ENCODE measurements around the gene PCK2. TPM values are rescaled to one million over a fixed set of nuclear protein-coding genes. Genes with fewer than 3 reads are reported as not detected.

PCK2 gene
- total and polyA plus RNA-seq, 2 of the 13 experiments (the other 11 are each of a cell fraction or from before 2014, with no cell fraction given), result 129 to 272 TPM

DNA sequence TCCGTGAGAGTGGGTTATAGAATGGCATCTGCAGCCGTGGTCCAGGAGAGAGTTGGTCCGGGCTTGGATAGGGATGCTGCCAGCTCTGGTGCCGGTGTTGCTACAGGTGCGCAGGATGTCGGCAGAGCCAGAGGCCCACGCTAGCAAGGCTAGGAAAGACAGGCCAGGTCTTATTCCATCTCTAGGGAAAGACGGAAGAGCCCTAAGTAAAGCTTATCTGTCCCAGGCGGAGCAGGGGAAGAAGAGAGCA lies 41.4 kb downstream of the PCK2 start (continued):
- peak; percentile 98; the same call in 1 of the 2 replicates for TF ChIP-seq ZNF550 (CRISPR knock-in tag; IDR thresholded peaks at IDR 0.05; ENCODE audit: borderline replicate concordance)
- TF ChIP-seq FIP1L1 (IDR thresholded peaks at IDR 0.05; ENCODE audit: borderline replicate concordance, insufficient read depth, low read depth, low read length), result 0 out of 2 replicates have a peak, but pooled peaks have one; percentile 75
- TF ChIP-seq KAT2B (IDR thresholded peaks at IDR 0.05; ENCODE audit: borderline replicate concordance, low read depth, low read length), result no peak
- no peak; the same call in 1 of the 2 replicates for TF ChIP-seq TGIF2 (CRISPR knock-in tag; IDR thresholded peaks at IDR 0.05)
- no peak for TF ChIP-seq ETV5 (CRISPR knock-in tag; IDR thresholded peaks at IDR 0.05; ENCODE audit: borderline replicate concordance)
- TF ChIP-seq, protein P1, sequence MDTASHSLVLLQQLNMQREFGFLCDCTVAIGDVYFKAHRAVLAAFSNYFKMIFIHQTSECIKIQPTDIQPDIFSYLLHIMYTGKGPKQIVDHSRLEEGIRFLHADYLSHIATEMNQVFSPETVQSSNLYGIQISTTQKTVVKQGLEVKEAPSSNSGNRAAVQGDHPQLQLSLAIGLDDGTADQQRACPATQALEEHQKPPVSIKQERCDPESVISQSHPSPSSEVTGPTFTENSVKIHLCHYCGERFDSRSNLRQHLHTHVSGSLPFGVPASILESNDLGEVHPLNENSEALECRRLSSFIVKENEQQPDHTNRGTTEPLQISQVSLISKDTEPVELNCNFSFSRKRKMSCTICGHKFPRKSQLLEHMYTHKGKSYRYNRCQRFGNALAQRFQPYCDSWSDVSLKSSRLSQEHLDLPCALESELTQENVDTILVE (CRISPR knock-in tag; IDR thresholded peaks at IDR 0.05), result no peak
- TF ChIP-seq, protein P2, sequence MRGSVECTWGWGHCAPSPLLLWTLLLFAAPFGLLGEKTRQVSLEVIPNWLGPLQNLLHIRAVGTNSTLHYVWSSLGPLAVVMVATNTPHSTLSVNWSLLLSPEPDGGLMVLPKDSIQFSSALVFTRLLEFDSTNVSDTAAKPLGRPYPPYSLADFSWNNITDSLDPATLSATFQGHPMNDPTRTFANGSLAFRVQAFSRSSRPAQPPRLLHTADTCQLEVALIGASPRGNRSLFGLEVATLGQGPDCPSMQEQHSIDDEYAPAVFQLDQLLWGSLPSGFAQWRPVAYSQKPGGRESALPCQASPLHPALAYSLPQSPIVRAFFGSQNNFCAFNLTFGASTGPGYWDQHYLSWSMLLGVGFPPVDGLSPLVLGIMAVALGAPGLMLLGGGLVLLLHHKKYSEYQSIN (CRISPR knock-in tag; IDR thresholded peaks at IDR 0.05; ENCODE audit: borderline replicate concordance), result no peak
- TF ChIP-seq, protein P3, sequence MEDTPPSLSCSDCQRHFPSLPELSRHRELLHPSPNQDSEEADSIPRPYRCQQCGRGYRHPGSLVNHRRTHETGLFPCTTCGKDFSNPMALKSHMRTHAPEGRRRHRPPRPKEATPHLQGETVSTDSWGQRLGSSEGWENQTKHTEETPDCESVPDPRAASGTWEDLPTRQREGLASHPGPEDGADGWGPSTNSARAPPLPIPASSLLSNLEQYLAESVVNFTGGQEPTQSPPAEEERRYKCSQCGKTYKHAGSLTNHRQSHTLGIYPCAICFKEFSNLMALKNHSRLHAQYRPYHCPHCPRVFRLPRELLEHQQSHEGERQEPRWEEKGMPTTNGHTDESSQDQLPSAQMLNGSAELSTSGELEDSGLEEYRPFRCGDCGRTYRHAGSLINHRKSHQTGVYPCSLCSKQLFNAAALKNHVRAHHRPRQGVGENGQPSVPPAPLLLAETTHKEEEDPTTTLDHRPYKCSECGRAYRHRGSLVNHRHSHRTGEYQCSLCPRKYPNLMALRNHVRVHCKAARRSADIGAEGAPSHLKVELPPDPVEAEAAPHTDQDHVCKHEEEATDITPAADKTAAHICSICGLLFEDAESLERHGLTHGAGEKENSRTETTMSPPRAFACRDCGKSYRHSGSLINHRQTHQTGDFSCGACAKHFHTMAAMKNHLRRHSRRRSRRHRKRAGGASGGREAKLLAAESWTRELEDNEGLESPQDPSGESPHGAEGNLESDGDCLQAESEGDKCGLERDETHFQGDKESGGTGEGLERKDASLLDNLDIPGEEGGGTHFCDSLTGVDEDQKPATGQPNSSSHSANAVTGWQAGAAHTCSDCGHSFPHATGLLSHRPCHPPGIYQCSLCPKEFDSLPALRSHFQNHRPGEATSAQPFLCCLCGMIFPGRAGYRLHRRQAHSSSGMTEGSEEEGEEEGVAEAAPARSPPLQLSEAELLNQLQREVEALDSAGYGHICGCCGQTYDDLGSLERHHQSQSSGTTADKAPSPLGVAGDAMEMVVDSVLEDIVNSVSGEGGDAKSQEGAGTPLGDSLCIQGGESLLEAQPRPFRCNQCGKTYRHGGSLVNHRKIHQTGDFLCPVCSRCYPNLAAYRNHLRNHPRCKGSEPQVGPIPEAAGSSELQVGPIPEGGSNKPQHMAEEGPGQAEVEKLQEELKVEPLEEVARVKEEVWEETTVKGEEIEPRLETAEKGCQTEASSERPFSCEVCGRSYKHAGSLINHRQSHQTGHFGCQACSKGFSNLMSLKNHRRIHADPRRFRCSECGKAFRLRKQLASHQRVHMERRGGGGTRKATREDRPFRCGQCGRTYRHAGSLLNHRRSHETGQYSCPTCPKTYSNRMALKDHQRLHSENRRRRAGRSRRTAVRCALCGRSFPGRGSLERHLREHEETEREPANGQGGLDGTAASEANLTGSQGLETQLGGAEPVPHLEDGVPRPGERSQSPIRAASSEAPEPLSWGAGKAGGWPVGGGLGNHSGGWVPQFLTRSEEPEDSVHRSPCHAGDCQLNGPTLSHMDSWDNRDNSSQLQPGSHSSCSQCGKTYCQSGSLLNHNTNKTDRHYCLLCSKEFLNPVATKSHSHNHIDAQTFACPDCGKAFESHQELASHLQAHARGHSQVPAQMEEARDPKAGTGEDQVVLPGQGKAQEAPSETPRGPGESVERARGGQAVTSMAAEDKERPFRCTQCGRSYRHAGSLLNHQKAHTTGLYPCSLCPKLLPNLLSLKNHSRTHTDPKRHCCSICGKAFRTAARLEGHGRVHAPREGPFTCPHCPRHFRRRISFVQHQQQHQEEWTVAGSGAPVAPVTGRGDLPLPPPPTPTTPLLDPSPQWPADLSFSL (CRISPR knock-in tag; IDR thresholded peaks at IDR 0.05), result no peak
- peak; percentile 51; the same call in 1 of the 2 replicates for TF ChIP-seq ZBTB20 (CRISPR knock-in tag; IDR thresholded peaks at IDR 0.05; ENCODE audit: borderline replicate concordance, low read depth)
- TF ChIP-seq KLF6 (CRISPR knock-in tag; IDR thresholded peaks at IDR 0.05), result no peak
- no peak for TF ChIP-seq ZNF558 (CRISPR knock-in tag; IDR thresholded peaks at IDR 0.05; ENCODE audit: borderline replicate concordance)
- 0 out of 2 replicates have a peak, but pooled peaks have one; percentile 34 for TF ChIP-seq BRD4 (CRISPR knock-in tag; IDR thresholded peaks at IDR 0.05)
- no peak for TF ChIP-seq ZNF326 (CRISPR knock-in tag; IDR thresholded peaks at IDR 0.05; ENCODE audit: borderline replicate concordance)
- TF ChIP-seq CEBPG (CRISPR knock-in tag; IDR thresholded peaks at IDR 0.05), result peak; percentile 10; the same call in 1 of the 2 replicates
- no peak for TF ChIP-seq YEATS2 (CRISPR knock-in tag; IDR thresholded peaks at IDR 0.05; ENCODE audit: borderline replicate concordance)
- TF ChIP-seq, protein P4, sequence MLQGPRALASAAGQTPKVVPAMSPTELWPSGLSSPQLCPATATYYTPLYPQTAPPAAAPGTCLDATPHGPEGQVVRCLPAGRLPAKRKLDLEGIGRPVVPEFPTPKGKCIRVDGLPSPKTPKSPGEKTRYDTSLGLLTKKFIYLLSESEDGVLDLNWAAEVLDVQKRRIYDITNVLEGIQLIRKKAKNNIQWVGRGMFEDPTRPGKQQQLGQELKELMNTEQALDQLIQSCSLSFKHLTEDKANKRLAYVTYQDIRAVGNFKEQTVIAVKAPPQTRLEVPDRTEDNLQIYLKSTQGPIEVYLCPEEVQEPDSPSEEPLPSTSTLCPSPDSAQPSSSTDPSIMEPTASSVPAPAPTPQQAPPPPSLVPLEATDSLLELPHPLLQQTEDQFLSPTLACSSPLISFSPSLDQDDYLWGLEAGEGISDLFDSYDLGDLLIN (CRISPR knock-in tag; IDR thresholded peaks at IDR 0.05; ENCODE audit: borderline replicate concordance), result no peak
- no peak for TF ChIP-seq ZNF547 (CRISPR knock-in tag; IDR thresholded peaks at IDR 0.05)
- TF ChIP-seq, protein P5, sequence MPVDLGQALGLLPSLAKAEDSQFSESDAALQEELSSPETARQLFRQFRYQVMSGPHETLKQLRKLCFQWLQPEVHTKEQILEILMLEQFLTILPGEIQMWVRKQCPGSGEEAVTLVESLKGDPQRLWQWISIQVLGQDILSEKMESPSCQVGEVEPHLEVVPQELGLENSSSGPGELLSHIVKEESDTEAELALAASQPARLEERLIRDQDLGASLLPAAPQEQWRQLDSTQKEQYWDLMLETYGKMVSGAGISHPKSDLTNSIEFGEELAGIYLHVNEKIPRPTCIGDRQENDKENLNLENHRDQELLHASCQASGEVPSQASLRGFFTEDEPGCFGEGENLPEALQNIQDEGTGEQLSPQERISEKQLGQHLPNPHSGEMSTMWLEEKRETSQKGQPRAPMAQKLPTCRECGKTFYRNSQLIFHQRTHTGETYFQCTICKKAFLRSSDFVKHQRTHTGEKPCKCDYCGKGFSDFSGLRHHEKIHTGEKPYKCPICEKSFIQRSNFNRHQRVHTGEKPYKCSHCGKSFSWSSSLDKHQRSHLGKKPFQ (CRISPR knock-in tag; IDR thresholded peaks at IDR 0.05; ENCODE audit: insufficient replicate concordance), result no peak
- no peak for TF ChIP-seq MTA1 (CRISPR knock-in tag; IDR thresholded peaks at IDR 0.05; ENCODE audit: borderline replicate concordance)
